ENCODE results near the gene CDH22. TPM values are rescaled to one million over a fixed set of nuclear protein-coding genes. Genes with fewer than 3 reads are reported as not detected.

CDH22 gene
- total and polyA plus RNA-seq, 12 donors = 0.19 to 2.9 (median 0.97) TPM; not detected in 4

- H3K27me3 ChIP-seq = peaks cover 15% of the 10 kb centered on the region
Observed at GRCh38 chr20:46302106-46302505, 6.2 kb downstream of the CDH22 start.

GRCh38 chr20:46300281-46300680 is 8.0 kb downstream of the CDH22 start:
- intact Hi-C loops (cut with DNase I) = no loop called here

More at GRCh38 chr20:46302106-46302505, 6.2 kb downstream of the CDH22 start:
- no peak for DNase-seq
- no peak overlapping the region for H3K4me3 ChIP-seq
- H3K4me1 ChIP-seq (replicated peaks in 1 of 2) = peaks cover 0 to under 1% of the 10 kb centered on the region in 2 donors
- intact Hi-C loops (cut with DNase I) = no loop called here
- WGBS, 4 donors = 81 to 87% (median 83%) methylated on average over 4 to 5 of the region's 5 CpGs
- no peaks in the 10 kb centered on the region for H3K36me3 ChIP-seq (replicated peaks in 1 of 2)
- H3K27ac ChIP-seq = no peak overlapping the region
- no peaks in the 10 kb centered on the region for H3K9me3 ChIP-seq (replicated peaks in 1 of 3)
- TF ChIP-seq CTCF (IDR thresholded peaks at IDR 0.05) = no peak
- TF ChIP-seq POLR2A (IDR thresholded peaks at IDR 0.05) = no peak

GRCh38 chr20:46299078-46299477 is 9.2 kb downstream of the CDH22 start:
- Histone ChIP-seq H3K9me3 (replicated peaks in 1 of 3) (no peaks in the 10 kb centered on the region), H3K27me3 (peaks cover 16% of the 10 kb centered on the region), H3K36me3 (replicated peaks in 1 of 2) (no peaks in the 10 kb centered on the region), H3K4me3 (no peak overlapping the region), H3K27ac (no peak overlapping the region), H3K4me1 (replicated peaks in 1 of 2) (no peaks in the 10 kb centered on the region)
- TF ChIP-seq POLR2A (IDR thresholded peaks at IDR 0.05) (no peak), CTCF (IDR thresholded peaks at IDR 0.05) (no peak)
- intact Hi-C loops (cut with DNase I) = no loop called here
- 48 to 58% (median 54%) methylated on average over 6 to 7 of the region's 7 CpGs for WGBS, 4 donors
- no peak for DNase-seq

More at GRCh38 chr20:46300281-46300680, 8.0 kb downstream of the CDH22 start:
- Histone ChIP-seq H3K9me3 (replicated peaks in 1 of 3) (no peaks in the 10 kb centered on the region), H3K4me3 (no peak overlapping the region), H3K27me3 (peaks cover 16% of the 10 kb centered on the region), H3K36me3 (replicated peaks in 1 of 2) (no peaks in the 10 kb centered on the region), H3K4me1 (replicated peaks in 1 of 2) (no peaks in the 10 kb centered on the region), H3K27ac (no peak overlapping the region)
- no peak for DNase-seq
- 83 to 89% (median 85%) methylated on average over 12 of the region's 12 CpGs for WGBS, 4 donors
- no peak for TF ChIP-seq POLR2A (IDR thresholded peaks at IDR 0.05)
- TF ChIP-seq CTCF (IDR thresholded peaks at IDR 0.05) = no peak

GRCh38 chr20:46298374-46298773 is 9.9 kb downstream of the CDH22 start:
- intact Hi-C loops (cut with DNase I) = no loop called here
- Histone ChIP-seq H3K4me3 (no peak overlapping the region), H3K4me1 (replicated peaks in 1 of 2) (no peaks in the 10 kb centered on the region), H3K36me3 (replicated peaks in 1 of 2) (no peaks in the 10 kb centered on the region), H3K27ac (no peak overlapping the region), H3K9me3 (replicated peaks in 1 of 3) (no peaks in the 10 kb centered on the region), H3K27me3 (peaks cover 22% of the 10 kb centered on the region)
- TF ChIP-seq POLR2A (IDR thresholded peaks at IDR 0.05) = no peak
- no peak for TF ChIP-seq CTCF (IDR thresholded peaks at IDR 0.05)
- WGBS, 4 donors = 75 to 87% (median 82%) methylated on average over 3 of the region's 3 CpGs
- no peak for DNase-seq

Measured in adrenal gland (tissue), 12 donors.